GM15510 (cell line): ENCODE results near the gene ZNF516.

Experiments used
- POLR2A ChIP-seq: IDR thresholded peaks from 3 replicates; pipeline ENCODE4 v1.6.1; 2011; ENCODE audit warnings: borderline replicate concordance; ENCODE audit not compliant: insufficient read length; ENCODE audit errors: extremely low read depth

Gene ZNF516

GRCh38 chr18:76449111-76449453 lies 46.0 kb downstream of the ZNF516 start:
- TF ChIP-seq POLR2A: no peak

GRCh38 chr18:76448256-76449110 lies 46.6 kb downstream of the ZNF516 start:
- TF ChIP-seq POLR2A: no peak

GRCh38 chr18:76447258-76447890 lies 47.7 kb downstream of the ZNF516 start:
- no peak for TF ChIP-seq POLR2A

GRCh38 chr18:76446321-76447257 lies 48.5 kb downstream of the ZNF516 start:
- TF ChIP-seq POLR2A: no peak

- no peak for TF ChIP-seq POLR2A
Observed at GRCh38 chr18:76445741-76446232, 49.3 kb downstream of the ZNF516 start.

- no peak for TF ChIP-seq POLR2A
Observed at GRCh38 chr18:76445275-76445674, 49.8 kb downstream of the ZNF516 start.

- TF ChIP-seq POLR2A: no peak
Observed at GRCh38 chr18:76444446-76445105, 50.5 kb downstream of the ZNF516 start.

GRCh38 chr18:76443519-76444445 lies 51.3 kb downstream of the ZNF516 start:
- no peak for TF ChIP-seq POLR2A

GRCh38 chr18:76442413-76443171 lies 52.5 kb downstream of the ZNF516 start:
- no peak for TF ChIP-seq POLR2A

GRCh38 chr18:76441668-76442412 lies 53.2 kb downstream of the ZNF516 start:
- no peak for TF ChIP-seq POLR2A

GRCh38 chr18:76441002-76441667 lies 53.9 kb downstream of the ZNF516 start:
- no peak for TF ChIP-seq POLR2A
